Measurements from ENCODE around the gene GTF3C4. TPM values are rescaled to one million over a fixed set of nuclear protein-coding genes. Genes with fewer than 3 reads are reported as not detected.

The GTF3C4 gene
- total and polyA plus RNA-seq, 3 donors from 2014 or later = 17.2 to 19.4 (median 18.4) TPM

DNA sequence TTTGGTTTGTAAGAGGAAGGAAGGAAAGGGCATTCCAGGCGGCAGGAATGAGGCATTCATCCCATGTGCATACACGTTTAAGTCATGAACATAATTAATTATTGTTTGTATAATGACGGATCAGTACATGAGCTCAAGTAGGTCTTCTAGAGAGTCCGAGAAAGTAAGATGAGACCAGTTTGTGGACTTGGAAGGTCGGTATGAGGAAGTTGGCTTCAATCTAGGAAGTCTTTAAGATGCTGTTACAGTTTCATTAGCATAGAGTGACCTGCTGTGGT is 2.1 kb downstream of the GTF3C4 start:
- Histone ChIP-seq H3K9me3 (no peaks in the 10 kb centered on the region), H3K27ac (no peak overlapping the region), H3K4me3 (no peak overlapping the region), H3K36me3 (ENCODE audit: low read depth, missing control alignments) (no peaks in the 10 kb centered on the region), H3K4me1 (peaks cover 13% of the 10 kb centered on the region), H3K27me3 (no peaks in the 10 kb centered on the region)
- intact Hi-C loops (cut with DNase I; ENCODE audit: low total_unique reads) = no loop called here
- 22 to 26% methylated on average over 5 of the region's 5 CpGs for WGBS, 2 donors
- TF ChIP-seq CTCF (IDR thresholded peaks at IDR 0.05) (no peak), POLR2A (IDR thresholded peaks at IDR 0.05) (no peak)
- no peak for DNase-seq

- TF ChIP-seq CTCF (IDR thresholded peaks at IDR 0.05) (no peak), POLR2A (IDR thresholded peaks at IDR 0.05) (no peak)
- DNase-seq = no peak
- no peak overlapping the region for H3K27ac ChIP-seq
- H3K36me3 ChIP-seq (ENCODE audit: low read depth, missing control alignments) = no peaks in the 10 kb centered on the region
- no peaks in the 10 kb centered on the region for H3K27me3 ChIP-seq
- no peaks in the 10 kb centered on the region for H3K9me3 ChIP-seq
- WGBS, 2 donors = 25 to 36% methylated on average over 6 of the region's 6 CpGs
- intact Hi-C loops (cut with DNase I; ENCODE audit: low total_unique reads) = no loop called here
- H3K4me1 ChIP-seq = peaks cover 13% of the 10 kb centered on the region
- no peak overlapping the region for H3K4me3 ChIP-seq
Observed at GRCh38 chr9:132673355-132673754, 3.1 kb downstream of the GTF3C4 start.

DNA sequence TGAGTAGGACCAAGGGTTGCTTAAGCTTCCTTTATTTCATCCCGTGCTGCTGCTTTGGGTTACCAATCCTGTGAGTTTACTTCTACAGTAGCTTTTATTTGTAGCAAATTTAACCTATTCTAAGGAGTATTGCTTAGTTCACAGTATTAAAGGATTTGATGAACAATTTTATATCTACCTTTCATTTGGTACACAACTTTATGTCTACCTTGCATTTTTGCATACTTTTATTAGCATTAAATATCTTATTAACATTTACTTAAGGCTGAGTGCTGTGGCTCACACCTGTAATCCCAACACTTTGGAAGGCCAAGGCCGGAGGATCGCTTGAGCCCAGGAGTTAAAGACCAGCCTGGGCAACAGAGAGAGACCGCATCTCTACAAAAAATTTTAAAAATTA is 4.2 kb downstream of the GTF3C4 start:
- 79 to 84% methylated on average over 4 of the region's 4 CpGs for WGBS, 2 donors
- Histone ChIP-seq H3K4me1 (peaks cover 13% of the 10 kb centered on the region), H3K4me3 (no peak overlapping the region), H3K27ac (no peak overlapping the region), H3K27me3 (no peaks in the 10 kb centered on the region), H3K9me3 (no peaks in the 10 kb centered on the region), H3K36me3 (ENCODE audit: low read depth, missing control alignments) (no peaks in the 10 kb centered on the region)
- DNase-seq = no peak
- intact Hi-C loops (cut with DNase I; ENCODE audit: low total_unique reads) = no loop called here
- TF ChIP-seq POLR2A (IDR thresholded peaks at IDR 0.05) (no peak), CTCF (IDR thresholded peaks at IDR 0.05) (no peak)

GRCh38 chr9:132677976-132678375 is 7.7 kb downstream of the GTF3C4 start:
- Histone ChIP-seq H3K27me3 (no peaks in the 10 kb centered on the region), H3K4me3 (no peak overlapping the region), H3K36me3 (ENCODE audit: low read depth, missing control alignments) (no peaks in the 10 kb centered on the region), H3K9me3 (no peaks in the 10 kb centered on the region), H3K27ac (no peak overlapping the region), H3K4me1 (peaks cover 5% of the 10 kb centered on the region)
- WGBS, 2 donors = 94% methylated on average over 7 to 8 of the region's 8 CpGs
- TF ChIP-seq CTCF (IDR thresholded peaks at IDR 0.05) = no peak
- TF ChIP-seq POLR2A (IDR thresholded peaks at IDR 0.05) = no peak
- DNase-seq = no peak
- intact Hi-C loops (cut with DNase I; ENCODE audit: low total_unique reads) = no loop called here

DNA sequence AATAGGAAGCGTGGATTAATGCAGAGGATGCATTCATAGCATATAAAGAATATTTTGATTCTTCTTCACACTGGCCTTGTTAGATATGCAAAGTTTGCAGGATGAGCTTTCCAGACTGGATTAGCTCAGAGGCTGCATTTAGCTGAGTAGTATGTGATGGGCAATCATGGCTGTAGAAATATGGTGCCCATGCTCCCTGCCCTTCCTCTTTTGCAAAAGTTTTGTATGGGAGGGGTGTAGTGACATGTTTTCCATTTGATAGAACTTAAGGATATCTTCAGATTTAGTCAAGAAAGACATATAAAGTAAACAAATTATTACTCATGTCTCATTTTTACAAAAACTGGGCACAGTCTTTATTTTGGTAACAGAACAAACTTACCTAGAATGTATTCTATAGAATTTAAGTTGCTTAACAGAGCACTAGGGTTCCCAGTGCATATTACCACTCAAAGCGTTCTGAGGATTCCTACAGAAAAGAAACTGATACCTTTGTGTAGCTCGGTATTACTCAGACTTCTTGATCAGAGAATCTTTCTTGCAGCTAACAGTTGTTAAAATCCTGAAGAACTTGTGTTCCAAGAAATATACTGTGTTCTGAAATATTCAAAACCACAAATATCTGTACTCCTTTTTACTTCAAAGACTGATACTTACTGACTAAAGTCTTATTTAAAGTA is 9.8 kb downstream of the GTF3C4 start:
- WGBS, 2 donors = 62 to 83% methylated on average over 3 of the region's 3 CpGs
- DNase-seq = no peak
- TF ChIP-seq POLR2A (IDR thresholded peaks at IDR 0.05) = no peak
- TF ChIP-seq CTCF (IDR thresholded peaks at IDR 0.05) = no peak
- H3K27me3 ChIP-seq = no peaks in the 10 kb centered on the region
- H3K4me3 ChIP-seq = no peak overlapping the region
- no peaks in the 10 kb centered on the region for H3K9me3 ChIP-seq
- no peaks in the 10 kb centered on the region for H3K4me1 ChIP-seq
- intact Hi-C loops (cut with DNase I; ENCODE audit: low total_unique reads) = no loop called here
- no peaks in the 10 kb centered on the region for H3K36me3 ChIP-seq (ENCODE audit: low read depth, missing control alignments)
- H3K27ac ChIP-seq = no peak overlapping the region

Data from testis (tissue), 3 donors.